CD8-positive, alpha-beta memory T cell (primary cell): ENCODE results near the gene PNMA1. TPM values are rescaled to one million over a fixed set of nuclear protein-coding genes. Genes with fewer than 3 reads are reported as not detected.
A peak's percentile ranks its signal among the peaks of the same experiment; 100 is the strongest.

Source experiments
- CTCF ChIA-PET: fragments of 350-600 bp; sonication (Branson Sonifier 250); formaldehyde crosslinking; loops from one replicate; lab custom pipeline; 2021; ENCODE audit warnings: antibody characterized with exemption; lab: Charles Lee
- POLR2A ChIA-PET: fragments of 350-600 bp; sonication (Branson Sonifier 250); formaldehyde crosslinking; loops from one replicate; lab custom pipeline; 2021; ENCODE audit warnings: antibody characterized with exemption; lab: Charles Lee
- DNase-seq, 5 donors: peaks; one replicate each; pipeline versions ENCODE4 v3.0.0 to v3.0.0-alpha.2; 2020 to 2022; ENCODE audit warnings: mixed read lengths in 1 of 5
- H3K27ac ChIP-seq: one replicate; pipeline ENCODE4 v1.7.0; 2013; ENCODE audit warnings: low read depth, mild to moderate bottlenecking, low read length, moderate library complexity
- H3K27me3 ChIP-seq: 2 replicates; pipeline ENCODE4 v1.7.0; 2013; ENCODE audit warnings: low read length, mild to moderate bottlenecking; ENCODE audit not compliant: insufficient read depth, poor library complexity, severe bottlenecking
- H3K36me3 ChIP-seq: 2 replicates; pipeline ENCODE4 v1.7.0; 2013; ENCODE audit warnings: mild to moderate bottlenecking, low read length, moderate library complexity; ENCODE audit not compliant: insufficient read depth
- H3K4me1 ChIP-seq: 2 replicates; pipeline ENCODE4 v1.7.0; 2013; ENCODE audit warnings: mild to moderate bottlenecking, low read length, moderate library complexity; ENCODE audit not compliant: insufficient read depth
- H3K4me3 ChIP-seq: 2 replicates; pipeline ENCODE4 v1.7.0; 2013; ENCODE audit warnings: mild to moderate bottlenecking, low read length
- H3K9me3 ChIP-seq: 2 replicates; pipeline ENCODE4 v1.7.0; 2013; ENCODE audit warnings: mild to moderate bottlenecking, low read length
- H3K27ac Mint-ChIP-seq, 8 donors: one replicate each; pipeline ENCODE4 v1.8.0; 2020 to 2021; ENCODE audit warnings: mixed read lengths in 8 of 8, mild to moderate bottlenecking in 6 of 8, inconsistent platforms in 3 of 8, moderate library complexity in 3 of 8
- H3K27me3 Mint-ChIP-seq, 2 donors: one replicate each; pipeline ENCODE4 v1.8.0; 2020 to 2021; ENCODE audit warnings: mixed read lengths in 2 of 2, mild to moderate bottlenecking in 1 of 2, moderate library complexity in 1 of 2
- H3K36me3 Mint-ChIP-seq, 3 donors: one replicate each; pipeline ENCODE4 v1.8.0; 2020 to 2021; ENCODE audit warnings: mixed read lengths in 3 of 3, inconsistent platforms in 1 of 3, mild to moderate bottlenecking in 1 of 3
- H3K4me1 Mint-ChIP-seq, 3 donors: one replicate each; pipeline ENCODE4 v1.8.0; 2020 to 2021; ENCODE audit warnings: mixed read lengths in 3 of 3, inconsistent platforms in 1 of 3, mild to moderate bottlenecking in 1 of 3
- H3K4me3 Mint-ChIP-seq, 7 donors: one replicate each; pipeline ENCODE4 v1.8.0; 2020 to 2021; ENCODE audit warnings: mixed read lengths in 7 of 7, mild to moderate bottlenecking in 6 of 7, moderate library complexity in 4 of 7, inconsistent platforms in 2 of 7
- H3K9me3 Mint-ChIP-seq, 5 donors: one replicate each; pipeline ENCODE4 v1.8.0; 2020 to 2022; ENCODE audit warnings: mixed read lengths in 5 of 5, mild to moderate bottlenecking in 3 of 5, moderate library complexity in 2 of 5, inconsistent platforms in 1 of 5
- polyA plus RNA-seq: library from polyadenylated mRNA; unstranded; fragments of 300-500 nt; fragmentation: Illumina TruSeq; gene quantifications from one replicate; pipeline ENCODE4 v1.2.3, GENCODE V29; 2021
- total RNA-seq, 2 experiments: library from RNA; stranded (reverse); gene quantifications; one replicate each; pipeline ENCODE4 v1.2.3, GENCODE V29; 2021

The PNMA1 gene
- total and polyA plus RNA-seq, 3 experiments from 2014 or later = 43.7 to 61.0 (median 56.8) TPM

GRCh38 chr14:73724696-73725095, 10.5 kb upstream of the PNMA1 start:
- Mint-ChIP-seq H3K4me1 (peaks cover 10 to 35% (median 22%) of the 10 kb centered on the region in 3 donors), H3K9me3 (no peaks in the 10 kb centered on the region), H3K4me3 (peak overlapping the region in 1 of 7 donors; percentile 44), H3K36me3 (peaks cover 6 to 94% (median 25%) of the 10 kb centered on the region in 3 donors), H3K27ac (peak overlapping the region in 7 of 8 donors; percentile 53 to 93 (median 82)), H3K27me3 (no peaks in the 10 kb centered on the region)
- Histone ChIP-seq H3K4me1 (peaks cover 9% of the 10 kb centered on the region), H3K27me3 (no peaks in the 10 kb centered on the region), H3K36me3 (peaks cover 79% of the 10 kb centered on the region), H3K9me3 (no peaks in the 10 kb centered on the region), H3K4me3 (no peak overlapping the region), H3K27ac (no peak overlapping the region)
- ChIA-PET CTCF (interaction anchor here (0.9 to 13.3 kb wide), 2 partner anchors 30 to 77 kb away, joined by 3 to 208 read pairs; a partner anchor contains a TSS), POLR2A (no interaction called here)
- no peak for DNase-seq

GRCh38 chr14:73723797-73724661, 9.8 kb upstream of the PNMA1 start:
- Histone ChIP-seq H3K9me3 (no peaks in the 10 kb centered on the region), H3K36me3 (peaks cover 77% of the 10 kb centered on the region), H3K4me1 (peaks cover 7% of the 10 kb centered on the region), H3K4me3 (no peak overlapping the region), H3K27me3 (no peaks in the 10 kb centered on the region), H3K27ac (no peak overlapping the region)
- peaks cover 9 to 30% (median 16%) of the 10 kb centered on the region in 3 donors for H3K4me1 Mint-ChIP-seq
- DNase-seq = no peak
- peaks cover 6 to 94% (median 25%) of the 10 kb centered on the region in 3 donors for H3K36me3 Mint-ChIP-seq
- H3K4me3 Mint-ChIP-seq = peak overlapping the region in 2 of 7 donors; percentile 25 to 44
- ChIA-PET CTCF (interaction anchor here (1.4 to 13.3 kb wide), 4 partner anchors 12 to 132 kb away, joined by 3 to 208 read pairs (median 4); partner anchors contain the start of gene ACOT4), POLR2A (no interaction called here)
- peak overlapping the region; percentile 80 to 94 (median 87) for H3K27ac Mint-ChIP-seq
- H3K27me3 Mint-ChIP-seq = no peaks in the 10 kb centered on the region
- H3K9me3 Mint-ChIP-seq = no peaks in the 10 kb centered on the region

- peaks cover 6 to 92% (median 25%) of the 10 kb centered on the region in 3 donors for H3K36me3 Mint-ChIP-seq
- ChIA-PET CTCF (interaction anchor here (1.3 to 13.3 kb wide), 5 partner anchors 11 to 131 kb away, joined by 3 to 208 read pairs (median 4); partner anchors contain the start of gene ACOT4), POLR2A (interaction anchor here (0.8 kb wide), 1 partner anchor 61 kb away, joined by 3 read pairs; no protein-coding TSS in a partner anchor)
- Histone ChIP-seq H3K4me3 (no peak overlapping the region), H3K36me3 (peaks cover 75% of the 10 kb centered on the region), H3K27ac (no peak overlapping the region), H3K4me1 (peaks cover under 1% of the 10 kb centered on the region), H3K9me3 (no peaks in the 10 kb centered on the region), H3K27me3 (no peaks in the 10 kb centered on the region)
- H3K27me3 Mint-ChIP-seq = no peaks in the 10 kb centered on the region
- no peak for DNase-seq
- peaks cover 3 to 24% (median 10%) of the 10 kb centered on the region in 3 donors for H3K4me1 Mint-ChIP-seq
- no peaks in the 10 kb centered on the region for H3K9me3 Mint-ChIP-seq
- peak overlapping the region in 1 of 7 donors; percentile 25 for H3K4me3 Mint-ChIP-seq
- peak overlapping the region; percentile 21 to 94 (median 83) for H3K27ac Mint-ChIP-seq
These were observed 9.2 kb upstream of the PNMA1 start for GRCh38 chr14:73723406-73723796.

- CTCF ChIA-PET = interaction anchor here (1.0 to 13.3 kb wide), 5 partner anchors 10 to 130 kb away, joined by 3 to 208 read pairs (median 3); partner anchors contain the start of gene ACOT4
- Histone ChIP-seq H3K4me1 (no peaks in the 10 kb centered on the region), H3K36me3 (peaks cover 74% of the 10 kb centered on the region), H3K27me3 (no peaks in the 10 kb centered on the region), H3K27ac (no peak overlapping the region), H3K4me3 (no peak overlapping the region), H3K9me3 (no peaks in the 10 kb centered on the region)
- H3K4me3 Mint-ChIP-seq = no peak overlapping the region
- peaks cover 6 to 92% (median 23%) of the 10 kb centered on the region in 3 donors for H3K36me3 Mint-ChIP-seq
- no peaks in the 10 kb centered on the region for H3K9me3 Mint-ChIP-seq
- H3K27me3 Mint-ChIP-seq = no peaks in the 10 kb centered on the region
- POLR2A ChIA-PET = interaction anchor here (0.8 kb wide), 2 partner anchors 9 to 61 kb away, joined by 3 read pairs; no protein-coding TSS in a partner anchor
- no peak for DNase-seq
- H3K27ac Mint-ChIP-seq = peak overlapping the region in 5 of 8 donors; percentile 17 to 89 (median 37)
- peaks cover 3 to 19% (median 10%) of the 10 kb centered on the region in 3 donors for H3K4me1 Mint-ChIP-seq
These were observed 8.4 kb upstream of the PNMA1 start for GRCh38 chr14:73722581-73722980.

GRCh38 chr14:73721101-73721821, 7.1 kb upstream of the PNMA1 start:
- Mint-ChIP-seq H3K9me3 (no peaks in the 10 kb centered on the region), H3K27ac (peak overlapping the region in 7 of 8 donors; percentile 1 to 89 (median 21)), H3K4me3 (peak overlapping the region in 1 of 7 donors; percentile 63), H3K27me3 (no peaks in the 10 kb centered on the region), H3K36me3 (peaks cover 6 to 92% (median 23%) of the 10 kb centered on the region in 3 donors), H3K4me1 (peaks cover 3 to 19% (median 10%) of the 10 kb centered on the region in 3 donors)
- Histone ChIP-seq H3K4me3 (no peak overlapping the region), H3K27ac (no peak overlapping the region), H3K9me3 (no peaks in the 10 kb centered on the region), H3K4me1 (no peaks in the 10 kb centered on the region), H3K27me3 (no peaks in the 10 kb centered on the region), H3K36me3 (peaks cover 60% of the 10 kb centered on the region)
- POLR2A ChIA-PET = no interaction called here
- CTCF ChIA-PET = no interaction called here
- no peak for DNase-seq

- no peaks in the 10 kb centered on the region for H3K4me1 ChIP-seq
- Mint-ChIP-seq H3K27me3 (no peaks in the 10 kb centered on the region), H3K4me1 (peaks cover 3 to 21% (median 10%) of the 10 kb centered on the region in 3 donors), H3K9me3 (no peaks in the 10 kb centered on the region), H3K4me3 (no peak overlapping the region), H3K36me3 (peaks cover 6 to 91% (median 23%) of the 10 kb centered on the region in 3 donors), H3K27ac (peak overlapping the region in 4 of 8 donors; percentile 5 to 89 (median 26))
- no peaks in the 10 kb centered on the region for H3K9me3 ChIP-seq
- ChIA-PET CTCF (interaction anchor here (1.4 kb wide), 1 partner anchor 8 kb away, joined by 3 read pairs; no protein-coding TSS in a partner anchor), POLR2A (no interaction called here)
- no peak overlapping the region for H3K27ac ChIP-seq
- no peaks in the 10 kb centered on the region for H3K27me3 ChIP-seq
- H3K36me3 ChIP-seq = peaks cover 54% of the 10 kb centered on the region
- H3K4me3 ChIP-seq = no peak overlapping the region
- DNase-seq = no peak
These were observed 6.5 kb upstream of the PNMA1 start for GRCh38 chr14:73720636-73721035.

- Histone ChIP-seq H3K9me3 (no peaks in the 10 kb centered on the region), H3K27me3 (no peaks in the 10 kb centered on the region), H3K4me3 (no peak overlapping the region), H3K4me1 (peaks cover 1% of the 10 kb centered on the region), H3K27ac (no peak overlapping the region), H3K36me3 (peaks cover 46% of the 10 kb centered on the region)
- Mint-ChIP-seq H3K4me3 (no peak overlapping the region), H3K27me3 (no peaks in the 10 kb centered on the region), H3K9me3 (no peaks in the 10 kb centered on the region), H3K4me1 (peaks cover 4 to 23% (median 11%) of the 10 kb centered on the region in 3 donors), H3K36me3 (peaks cover 6 to 86% (median 25%) of the 10 kb centered on the region in 3 donors), H3K27ac (peak overlapping the region in 4 of 8 donors; percentile 4 to 50 (median 34))
- CTCF ChIA-PET = interaction anchor here (1.4 kb wide), 1 partner anchor 9 kb away, joined by 3 read pairs; no protein-coding TSS in a partner anchor
- DNase-seq = no peak
- POLR2A ChIA-PET = no interaction called here
These were observed 5.6 kb upstream of the PNMA1 start for GRCh38 chr14:73719791-73720190.
